Gastroesophageal sphincter (tissue), 4 donors: ENCODE results near the gene CLN6. TPM values are rescaled to one million over a fixed set of nuclear protein-coding genes. Genes with fewer than 3 reads are reported as not detected.

Source experiments
- ATAC-seq: fragments of 150-250 bp; one replicate; pipeline ENCODE4 v1.9.1; 2016; ENCODE audit warnings: mild to moderate bottlenecking, moderate library complexity
- H3K27ac ChIP-seq, 4 donors: fragments of 200-600 bp; sonication (generic) in 3 of 4; 1 replicate in 3 of 4; 2 replicates in 1 of 4; pipeline ENCODE4 v1.5.1; 2016 to 2019
- H3K27me3 ChIP-seq: fragments of 200-600 bp; sonication (generic); one replicate; pipeline ENCODE4 v1.5.1; 2019
- H3K36me3 ChIP-seq, 2 donors: fragments of 200-600 bp; sonication (generic); one replicate each; pipeline ENCODE4 v1.5.1; 2019; ENCODE audit warnings: control low read depth in 1 of 2
- H3K4me1 ChIP-seq, 3 donors: fragments of 200-600 bp; sonication (generic); 1 replicate in 2 of 3; 2 replicates in 1 of 3; pipeline ENCODE4 v1.5.1; 2016 to 2019; ENCODE audit warnings: control low read depth in 2 of 3
- H3K4me3 ChIP-seq, 2 donors: fragments of 200-600 bp; sonication (generic); one replicate each; pipeline ENCODE4 v1.5.1; 2019; ENCODE audit warnings: mild to moderate bottlenecking in 1 of 2, moderate library complexity in 1 of 2
- H3K9me3 ChIP-seq, 3 donors: fragments of 200-600 bp; sonication (generic); one replicate each; pipeline ENCODE4 v1.5.1; 2017 to 2019; ENCODE audit warnings: control low read depth in 2 of 3
- CTCF ChIP-seq, 4 experiments: fragments of 200-600 bp in 2 of 4; fragments of 450-650 bp in 2 of 4; sonication (generic) in 1 of 4; IDR thresholded peaks; one replicate each; pipeline ENCODE4 v1.5.1; 2017 to 2019; ENCODE audit warnings: antibody characterized with exemption in 4 of 4, mild to moderate bottlenecking in 2 of 4, moderate library complexity in 2 of 4
- EP300 ChIP-seq: sonication (generic); formaldehyde crosslinking; IDR thresholded peaks from one replicate; pipeline ENCODE4 v1.6.1; 2017; ENCODE audit warnings: antibody characterized with exemption, mild to moderate bottlenecking
- POLR2A ChIP-seq, 2 donors: fragments of 450-650 bp; IDR thresholded peaks; one replicate each; pipeline ENCODE4 v1.6.1; 2017; ENCODE audit warnings: antibody characterized with exemption in 2 of 2, mild to moderate bottlenecking in 2 of 2, moderate library complexity in 1 of 2
- POLR2AphosphoS5 ChIP-seq: sonication (generic); formaldehyde crosslinking; IDR thresholded peaks from one replicate; pipeline ENCODE4 v1.6.1; 2017; ENCODE audit warnings: antibody characterized with exemption
- WGBS, 2 donors: methylation state at CpG; one replicate each; pipeline ENCODE4 v1.1.5; 2018; ENCODE audit warnings: low coverage in 1 of 2; 5-methylcytosine and 5-hydroxymethylcytosine counted together
- total RNA-seq, 4 donors: library from RNA; depleted of rRNA; stranded (reverse); fragments of >200 nt; gene quantifications; one replicate each; pipeline ENCODE4 v1.1.0, GENCODE V29; 2016

Gene CLN6
- total RNA-seq, 4 donors from 2014 or later, result 6.1 to 14.9 (median 13.3) TPM

GRCh38 chr15:68211656-68212320 lies 17.7 kb downstream of the CLN6 start:
- Histone ChIP-seq H3K4me1 (peaks cover 0 to 16% (median 8%) of the 10 kb centered on the region in 3 donors), H3K27ac (peak overlapping the region in 1 of 4 donors; percentile 69), H3K27me3 (no peaks in the 10 kb centered on the region), H3K4me3 (no peak overlapping the region), H3K9me3 (no peaks in the 10 kb centered on the region), H3K36me3 (peaks cover 0 to 22% of the 10 kb centered on the region in 2 donors)
- no peak for TF ChIP-seq POLR2A (IDR thresholded peaks at IDR 0.05)
- TF ChIP-seq POLR2AphosphoS5, result no peak
- no peak for TF ChIP-seq CTCF (IDR thresholded peaks at IDR 0.05)
- no peak for ATAC-seq
- WGBS, 2 donors, result 92 to 100% methylated on average over 1 to 5 of the region's 14 CpGs

GRCh38 chr15:68210821-68211655 lies 18.5 kb downstream of the CLN6 start:
- no peaks in the 10 kb centered on the region for H3K9me3 ChIP-seq
- H3K4me1 ChIP-seq, result peaks cover 0 to 22% (median 8%) of the 10 kb centered on the region in 3 donors
- ATAC-seq, result peak; percentile 74
- H3K36me3 ChIP-seq, result peaks cover 0 to 16% of the 10 kb centered on the region in 2 donors
- H3K27ac ChIP-seq, result peak overlapping the region in 3 of 4 donors; percentile 57 to 69 (median 61)
- TF ChIP-seq POLR2A (IDR thresholded peaks at IDR 0.05) (no peak), CTCF (IDR thresholded peaks at IDR 0.05) (peak in 3 of 4 experiments; percentile 89 to 97 (median 91)), EP300 (no peak), POLR2AphosphoS5 (peak; percentile 13)
- no peaks in the 10 kb centered on the region for H3K27me3 ChIP-seq
- 24% methylated on average over 5 of the region's 23 CpGs; no CpG with 5 or more reads in 1 of the 2 donors for WGBS, 2 donors
- H3K4me3 ChIP-seq, result peak overlapping the region in 1 of 2 donors; percentile 39

GRCh38 chr15:68210409-68210756 lies 19.1 kb downstream of the CLN6 start:
- Histone ChIP-seq H3K36me3 (peaks cover 0 to 16% of the 10 kb centered on the region in 2 donors), H3K27me3 (no peaks in the 10 kb centered on the region), H3K4me1 (peaks cover 0 to 29% (median 14%) of the 10 kb centered on the region in 3 donors), H3K4me3 (peak overlapping the region in 1 of 2 donors; percentile 39), H3K27ac (peak overlapping the region in 3 of 4 donors; percentile 57 to 69 (median 61)), H3K9me3 (no peaks in the 10 kb centered on the region)
- 40% methylated on average over 1 of the region's 9 CpGs; no CpG with 5 or more reads in 1 of the 2 donors for WGBS, 2 donors
- TF ChIP-seq EP300, result no peak
- TF ChIP-seq CTCF (IDR thresholded peaks at IDR 0.05), result no peak
- no peak for TF ChIP-seq POLR2A (IDR thresholded peaks at IDR 0.05)
- TF ChIP-seq POLR2AphosphoS5, result no peak
- no peak for ATAC-seq

GRCh38 chr15:68209735-68210408 lies 19.7 kb downstream of the CLN6 start:
- Histone ChIP-seq H3K36me3 (peaks cover 0 to 16% of the 10 kb centered on the region in 2 donors), H3K4me3 (no peak overlapping the region), H3K27ac (peak overlapping the region in 2 of 4 donors; percentile 61 to 69), H3K4me1 (peaks cover 0 to 34% (median 15%) of the 10 kb centered on the region in 3 donors), H3K27me3 (no peaks in the 10 kb centered on the region), H3K9me3 (no peaks in the 10 kb centered on the region)
- no peak for TF ChIP-seq POLR2A (IDR thresholded peaks at IDR 0.05)
- TF ChIP-seq EP300, result no peak
- TF ChIP-seq POLR2AphosphoS5, result no peak
- no peak for TF ChIP-seq CTCF (IDR thresholded peaks at IDR 0.05)
- 80% methylated on average over 1 of the region's 13 CpGs; no CpG with 5 or more reads in 1 of the 2 donors for WGBS, 2 donors
- no peak for ATAC-seq
